CD4-positive, alpha-beta T cell treated with Interferon gamma for 1 hour (primary cell): ENCODE measurements around the gene PLGRKT.
"Not testable (repeated sequence)": the region's sequence is repeated elsewhere in the genome, so short reads cannot be mapped to it uniquely, and the experiment has no call there.

Source experiments
- DNase-seq: peaks from one replicate; pipeline ENCODE4 v3.0.0-alpha.2; 2020

The PLGRKT gene

GRCh38 chr9:5437254-5438216 lies at the start of gene PLGRKT:
TSS of gene PLGRKT (minus strand) at chr9:5437925. CDS start at chr9:5431977, 5,948 bp downstream.
- DNase-seq, result peak; percentile 92

DNA sequence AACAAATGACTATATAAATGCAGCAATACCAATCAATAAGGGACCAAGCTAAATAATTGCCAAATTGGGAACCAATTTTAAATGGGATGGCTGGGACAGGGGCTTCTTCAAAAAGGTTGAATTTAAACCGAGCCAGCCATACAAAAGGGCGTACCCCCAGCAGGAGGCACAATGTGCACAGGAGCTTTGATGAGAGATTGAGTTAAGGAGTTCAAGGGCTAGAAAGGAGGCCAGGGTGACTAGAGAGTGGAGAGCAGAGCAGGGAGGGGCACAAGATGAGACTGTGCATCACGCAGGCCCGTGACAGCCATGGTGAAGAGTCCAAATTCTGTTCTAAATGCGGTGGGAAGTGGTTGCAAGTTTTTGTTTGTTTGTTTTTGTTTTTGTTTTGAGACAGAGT lies 49.3 kb upstream of the PLGRKT start:
- no peak for DNase-seq

DNA sequence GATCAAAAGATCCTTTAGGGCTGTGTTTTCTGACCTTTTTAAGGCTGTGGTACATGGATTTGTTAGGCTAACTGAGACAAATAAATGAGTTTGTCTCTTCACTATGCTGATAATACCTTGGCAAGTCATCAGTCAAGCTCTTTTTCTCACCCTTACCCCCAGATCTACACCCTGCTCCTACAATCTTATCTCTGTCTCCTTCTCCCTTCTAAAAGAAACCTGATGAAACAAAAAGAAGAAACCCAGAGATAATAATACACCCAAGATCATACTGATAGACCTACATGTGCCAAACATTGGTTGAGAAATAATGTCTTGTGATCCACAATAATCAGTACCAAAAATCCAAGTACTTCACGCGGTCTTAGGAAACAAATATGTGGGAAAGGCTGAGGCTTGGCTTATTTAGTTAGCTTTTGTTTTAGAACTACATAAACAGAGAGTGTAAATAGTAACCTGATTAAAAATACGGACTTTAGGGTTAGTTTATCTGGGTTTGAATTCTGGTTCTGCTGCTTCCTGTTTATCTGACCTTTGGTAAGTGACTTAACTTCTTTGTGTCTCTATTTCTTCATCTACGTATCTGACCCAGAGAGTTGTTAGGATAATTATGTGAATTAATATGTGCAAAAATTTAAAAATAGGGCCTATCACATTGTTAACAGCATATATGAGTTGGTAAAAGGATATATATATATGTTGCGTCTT lies 47.8 kb upstream of the PLGRKT start:
- DNase-seq, result no peak

DNA sequence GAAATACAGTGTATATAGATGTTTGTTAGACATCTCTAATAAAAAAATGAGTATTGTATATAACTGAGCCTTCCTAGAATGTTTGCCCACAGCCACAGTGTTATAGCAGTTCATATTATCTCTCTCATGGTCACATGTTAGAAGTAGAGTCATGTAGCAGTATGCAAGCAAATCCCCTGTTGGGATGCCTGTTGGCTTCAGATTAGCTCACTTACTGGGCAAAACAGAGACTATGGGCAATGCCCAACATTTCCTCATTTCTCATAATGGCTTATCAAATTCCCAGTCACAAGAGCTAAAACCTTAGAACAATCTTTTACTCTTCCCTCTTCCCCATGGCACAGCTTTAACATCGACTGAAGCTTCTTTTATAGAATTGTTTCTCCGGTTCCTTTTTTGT lies 45.6 kb upstream of the PLGRKT start:
- DNase-seq, result no peak

- no peak for DNase-seq
Observed at GRCh38 chr9:5482194-5482593, 44.5 kb upstream of the PLGRKT start.

DNA sequence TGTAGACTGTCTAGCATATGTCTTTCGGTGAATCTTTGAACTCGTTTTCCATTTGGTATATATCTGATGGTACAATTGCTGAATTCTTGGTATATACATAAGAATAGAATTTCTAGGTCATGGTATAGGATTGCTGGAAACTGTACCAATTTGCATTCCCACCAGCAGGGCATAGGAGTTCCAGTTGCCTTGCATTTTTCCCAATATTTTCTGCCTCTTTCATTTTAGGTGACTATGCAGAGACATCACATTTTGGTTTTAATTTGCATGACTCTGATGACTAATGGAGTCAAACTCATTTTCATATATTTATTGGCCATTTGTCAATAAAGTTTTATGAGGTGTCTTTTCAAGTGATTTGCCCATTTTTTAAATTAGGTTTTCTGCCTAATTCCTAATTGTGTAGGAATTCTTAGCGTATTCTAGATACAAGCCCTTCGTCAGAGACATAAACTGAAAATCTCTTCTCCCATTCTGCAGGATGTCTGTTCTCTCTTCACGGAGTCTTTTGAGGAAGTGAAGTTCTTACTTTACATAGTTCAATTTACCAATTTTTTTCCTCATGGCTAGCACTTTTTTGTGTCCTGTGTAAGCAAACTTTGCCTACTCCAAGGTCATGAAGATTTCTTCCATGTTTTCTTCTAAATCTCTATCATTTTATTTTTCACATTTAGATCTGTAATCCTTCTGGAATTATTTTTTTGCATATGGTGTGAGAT lies 43.8 kb upstream of the PLGRKT start:
- DNase-seq, result no peak

DNA sequence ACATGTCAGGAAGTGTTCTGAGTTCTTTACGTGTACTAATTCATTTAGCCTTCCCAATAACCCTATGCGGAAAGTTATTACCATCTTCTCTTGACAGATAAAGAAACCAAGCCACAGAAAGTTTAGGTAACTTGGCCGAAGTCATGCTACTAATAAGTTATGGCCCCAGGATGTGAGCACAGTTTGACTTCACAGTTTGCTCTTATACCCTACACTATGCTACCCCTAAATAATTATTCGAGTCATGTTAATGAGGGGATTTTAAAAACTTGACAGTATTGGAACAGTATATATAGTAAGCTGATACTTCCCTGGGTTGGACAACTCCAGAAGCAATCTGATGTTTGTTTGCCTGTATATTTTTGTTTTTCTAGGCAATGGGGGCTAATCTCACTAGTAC lies 43.2 kb upstream of the PLGRKT start:
- DNase-seq, result no peak

- DNase-seq, result no peak
Observed at GRCh38 chr9:5479994-5480694, 42.4 kb upstream of the PLGRKT start.

GRCh38 chr9:5478206-5478605 lies 40.5 kb upstream of the PLGRKT start:
- no peak for DNase-seq

DNA sequence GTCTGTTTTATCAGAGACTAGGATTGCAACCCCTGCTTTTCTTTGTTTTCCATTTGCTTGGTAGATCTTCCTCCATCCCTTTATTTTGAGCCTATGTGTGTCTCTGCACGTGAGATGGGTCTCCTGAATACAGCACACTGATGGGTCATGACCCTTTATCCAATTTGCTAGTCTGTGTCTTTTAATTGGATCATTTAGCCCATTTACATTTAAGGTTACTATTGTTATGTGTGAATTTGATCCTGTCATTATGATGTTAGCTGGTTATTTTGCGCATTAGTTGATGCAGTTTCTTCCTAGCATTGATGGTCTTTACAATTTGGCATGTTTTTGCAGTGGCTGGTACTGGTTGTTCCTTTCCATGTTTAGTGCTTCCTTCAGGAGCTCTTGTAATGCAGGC lies 37.9 kb upstream of the PLGRKT start:
- not testable (repeated sequence) for DNase-seq

- no peak for DNase-seq
Observed at GRCh38 chr9:5470816-5471215, 33.1 kb upstream of the PLGRKT start.

- no peak for DNase-seq
Observed at GRCh38 chr9:5470122-5470521, 32.4 kb upstream of the PLGRKT start.

DNA sequence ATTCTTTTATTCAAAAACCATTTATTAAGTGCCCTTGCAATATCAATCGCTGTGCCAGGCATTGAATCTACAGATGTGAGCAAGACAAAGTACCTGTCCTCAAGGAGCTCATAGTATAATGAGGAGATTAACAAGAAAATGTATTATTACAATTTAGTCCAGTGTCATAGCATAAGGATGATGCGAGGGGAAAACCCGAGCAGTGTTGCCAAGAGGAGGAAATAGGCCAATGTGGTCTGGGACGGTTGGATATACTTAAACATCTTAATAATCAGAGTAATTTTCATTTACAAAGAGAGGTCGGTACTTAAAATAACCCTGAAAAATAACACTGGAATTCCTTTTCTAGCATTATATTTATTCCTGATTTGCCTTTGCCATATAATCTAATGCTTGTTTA lies 31.1 kb upstream of the PLGRKT start:
- DNase-seq, result no peak

- DNase-seq, result no peak
Observed at GRCh38 chr9:5466766-5467165, 29.0 kb upstream of the PLGRKT start.

DNA sequence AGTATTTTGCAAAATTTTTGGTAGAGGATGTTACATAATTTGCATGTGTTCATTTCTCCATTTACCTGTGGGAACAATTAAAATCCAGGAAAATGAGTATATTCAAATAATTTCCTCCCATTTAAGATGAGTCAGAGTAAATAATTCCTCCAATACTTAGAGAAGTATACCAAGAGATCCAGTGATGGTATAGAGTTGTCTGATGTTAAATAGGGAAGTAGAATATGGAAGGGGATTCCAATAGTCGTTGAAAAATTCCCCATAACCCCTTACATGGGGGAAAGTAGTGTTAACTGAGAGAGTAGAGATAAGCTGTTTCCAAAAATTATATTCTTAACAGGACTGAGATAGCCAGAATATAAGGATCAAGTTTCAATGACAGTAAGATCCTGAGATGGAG lies 28.3 kb upstream of the PLGRKT start:
- DNase-seq, result no peak

- DNase-seq, result not testable (repeated sequence)
Observed at GRCh38 chr9:5464831-5465330, 27.2 kb upstream of the PLGRKT start.

DNA sequence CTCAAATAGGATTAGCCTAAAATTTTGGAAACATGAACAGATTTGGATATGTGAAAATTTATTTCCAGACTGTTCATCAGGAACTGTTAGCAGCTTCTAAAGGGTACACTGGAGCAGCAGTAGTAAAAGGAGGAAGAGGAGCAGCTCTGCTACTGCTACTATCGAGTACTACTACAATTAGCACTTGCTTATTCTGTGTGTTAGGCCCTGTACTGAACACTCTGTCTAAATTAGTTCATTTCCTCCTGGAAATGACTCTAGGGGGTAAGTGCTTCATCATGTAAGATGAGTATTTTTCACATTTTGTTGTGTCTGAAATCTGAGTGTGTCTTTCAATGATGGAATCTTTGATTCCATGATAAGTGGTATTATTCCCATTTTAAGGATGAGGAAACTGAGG lies 22.4 kb upstream of the PLGRKT start:
- no peak for DNase-seq

DNA sequence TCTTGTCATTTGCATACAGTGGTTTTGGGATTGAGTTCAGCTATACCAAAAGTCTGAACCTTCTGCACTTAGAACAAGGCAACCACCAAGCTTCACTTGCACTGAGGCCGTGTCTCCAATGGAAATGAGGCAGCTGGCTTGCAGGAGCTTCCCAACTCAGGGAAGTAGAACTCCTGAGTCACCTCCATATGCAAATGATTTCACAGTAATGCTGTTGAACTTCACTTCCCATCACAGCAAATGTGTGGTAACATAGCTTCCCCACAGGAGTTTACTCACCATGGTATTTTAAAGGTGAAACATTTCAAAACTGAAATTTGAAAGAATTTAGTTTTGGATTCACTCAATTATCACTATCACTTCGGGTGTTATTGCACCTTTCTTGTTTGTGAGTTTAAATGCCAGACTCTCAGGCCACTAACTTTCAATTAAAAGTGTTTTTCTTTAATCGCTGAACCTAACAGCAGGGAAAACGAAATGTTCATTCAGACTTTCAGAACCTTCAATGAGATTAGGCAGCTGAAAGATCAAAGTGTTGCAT lies 21.6 kb upstream of the PLGRKT start:
- peak; percentile 44 for DNase-seq

- no peak for DNase-seq
Observed at GRCh38 chr9:5455181-5455580, 17.5 kb upstream of the PLGRKT start.

DNA sequence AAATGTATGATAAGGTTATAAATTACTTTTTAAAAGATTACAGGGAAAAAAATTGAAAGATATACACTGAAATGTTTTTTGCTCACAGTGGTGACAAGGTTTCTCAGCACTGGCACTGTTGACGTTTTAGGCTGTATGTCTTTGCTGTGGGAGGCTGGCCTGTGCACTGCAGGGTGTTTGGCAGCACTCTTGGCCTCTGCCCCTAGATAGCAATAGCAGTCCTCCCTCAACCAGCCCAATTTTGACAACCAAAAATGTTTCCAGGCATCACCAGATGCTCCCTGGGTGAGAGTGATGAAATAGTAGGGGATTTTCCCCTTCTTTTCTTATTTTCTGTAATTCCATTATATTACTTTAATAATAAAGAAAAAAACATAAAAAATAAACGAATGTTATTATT lies 15.9 kb upstream of the PLGRKT start:
- DNase-seq, result no peak

- DNase-seq, result no peak
Observed at GRCh38 chr9:5453004-5453403, 15.3 kb upstream of the PLGRKT start.

- no peak for DNase-seq
Observed at GRCh38 chr9:5452286-5452609, 14.5 kb upstream of the PLGRKT start.
